ENCODE data around the gene PYGM.
"Not testable (repeated sequence)": the region's sequence is repeated elsewhere in the genome, so short reads cannot be mapped to it uniquely, and the experiment has no call there.

Gene PYGM

GRCh38 chr11:64716473-64717267 lies 43.1 kb downstream of the PYGM start:
- DNase-seq (ENCODE audit: low read depth) = no peak

GRCh38 chr11:64715756-64716472 lies 43.9 kb downstream of the PYGM start:
- DNase-seq (ENCODE audit: low read depth) = no peak

- no peak for DNase-seq (ENCODE audit: low read depth)
Observed at GRCh38 chr11:64715110-64715509, 44.7 kb downstream of the PYGM start.

GRCh38 chr11:64714666-64715065 lies 45.1 kb downstream of the PYGM start:
- no peak for DNase-seq (ENCODE audit: low read depth)

GRCh38 chr11:64713781-64714363 lies 45.9 kb downstream of the PYGM start:
- no peak for DNase-seq (ENCODE audit: low read depth)

GRCh38 chr11:64713016-64713707 lies 46.6 kb downstream of the PYGM start:
- no peak for DNase-seq (ENCODE audit: low read depth)

GRCh38 chr11:64712430-64713015 lies 47.3 kb downstream of the PYGM start:
- DNase-seq (ENCODE audit: low read depth) = no peak

GRCh38 chr11:64711956-64712362 lies 47.8 kb downstream of the PYGM start:
- no peak for DNase-seq (ENCODE audit: low read depth)

- DNase-seq (ENCODE audit: low read depth) = no peak
Observed at GRCh38 chr11:64711138-64711955, 48.4 kb downstream of the PYGM start.

GRCh38 chr11:64710418-64711137 lies 49.2 kb downstream of the PYGM start:
- DNase-seq (ENCODE audit: low read depth) = no peak

- DNase-seq (ENCODE audit: low read depth) = no peak
Observed at GRCh38 chr11:64705501-64705900, 54.3 kb downstream of the PYGM start.

- no peak for DNase-seq (ENCODE audit: low read depth)
Observed at GRCh38 chr11:64703048-64703447, 56.7 kb downstream of the PYGM start.

- not testable (repeated sequence) for DNase-seq (ENCODE audit: low read depth)
Observed at GRCh38 chr11:64701956-64702355, 57.8 kb downstream of the PYGM start.

GRCh38 chr11:64698427-64698826 lies 61.3 kb downstream of the PYGM start:
- DNase-seq (ENCODE audit: low read depth) = no peak

GRCh38 chr11:64697663-64698375 lies 62.0 kb downstream of the PYGM start:
- DNase-seq (ENCODE audit: low read depth) = no peak

Measured in CMK (cell line).